H1 (cell line): ENCODE data around the gene TOM1L2. TPM values are rescaled to one million over a fixed set of nuclear protein-coding genes. Genes with fewer than 3 reads are reported as not detected.

Source experiments
- CTCF ChIA-PET: fragments of 300-600 bp; sonication (Branson Sonifier 250); formaldehyde crosslinking; loops from one replicate; lab custom pipeline; 2021; ENCODE audit not compliant: partially characterized antibody; lab: Charles Lee
- POLR2A ChIA-PET: fragments of 300-600 bp; sonication (Branson Sonifier 250); formaldehyde crosslinking; loops from one replicate; lab custom pipeline; 2021; ENCODE audit warnings: inconsistent platforms; ENCODE audit not compliant: partially characterized antibody; lab: Charles Lee
- DNase-seq, 2 experiments: peaks; one replicate each; pipeline versions ENCODE4 v3.0.0 to v3.0.0-alpha.2; 2010 to 2022; ENCODE audit warnings: low spot score in 2 of 2, low read depth in 1 of 2, mixed read lengths in 1 of 2
- FAIRE-seq: peaks from 2 replicates; lab custom pipeline; 2011; peaks lifted over from hg19 to GRCh38; lab: Jason Lieb, UNC
- H2AFZ ChIP-seq: 2 replicates; pipeline ENCODE4 v1.8.1; 2012; ENCODE audit warnings: low read length, inconsistent platforms
- H2AK5ac ChIP-seq: 2 replicates; pipeline ENCODE4 v1.6.1; 2013; ENCODE audit warnings: low read depth, low read length
- H2BK120ac ChIP-seq: replicated peaks from 2 replicates; pipeline ENCODE3; 2013; ENCODE audit warnings: low read depth, low read length, inconsistent platforms
- H2BK12ac ChIP-seq: 2 replicates; pipeline ENCODE4 v1.6.1; 2013; ENCODE audit warnings: low read depth, low read length
- H2BK15ac ChIP-seq: 2 replicates; pipeline ENCODE4 v1.6.1; 2013; ENCODE audit warnings: low read length
- H2BK20ac ChIP-seq: 2 replicates; pipeline ENCODE4 v1.6.1; 2013; ENCODE audit warnings: low read length
- H2BK5ac ChIP-seq: 2 replicates; pipeline ENCODE4 v1.6.1; 2013; ENCODE audit warnings: low read depth, low read length
- H3K14ac ChIP-seq: 2 replicates; pipeline ENCODE4 v1.6.1; 2013; ENCODE audit warnings: inconsistent platforms; ENCODE audit not compliant: insufficient read length
- H3K18ac ChIP-seq: 2 replicates; pipeline ENCODE4 v1.6.1; 2013; ENCODE audit warnings: low read length; ENCODE audit errors: extremely low read depth
- H3K23ac ChIP-seq: 2 replicates; pipeline ENCODE4 v1.6.1; 2013; ENCODE audit warnings: inconsistent platforms; ENCODE audit not compliant: insufficient read length
- H3K23me2 ChIP-seq: 2 replicates; pipeline ENCODE4 v1.6.1; 2013; ENCODE audit warnings: low read depth, low read length
- H3K27ac ChIP-seq: 2 replicates; pipeline ENCODE4 v1.6.1; 2011; ENCODE audit warnings: low read depth, low read length, inconsistent platforms
- H3K27me3 ChIP-seq, 4 experiments: replicated peaks in 1 of 4; 1 replicate in 1 of 4; 2 replicates in 3 of 4; pipeline versions ENCODE4 v1.6.1 to v1.8.1; 2011 to 2013; ENCODE audit warnings: low read length in 3 of 4, mild to moderate bottlenecking in 3 of 4, inconsistent platforms in 2 of 4, mixed read lengths in 2 of 4, moderate library complexity in 1 of 4; ENCODE audit not compliant: control insufficient read depth in 3 of 4, insufficient read depth in 3 of 4; ENCODE audit errors: extremely low read depth in 1 of 4
- H3K36me3 ChIP-seq, 4 experiments: 2 replicates each; pipeline versions ENCODE4 v1.6.1 to v1.8.1; 2011 to 2013; ENCODE audit warnings: mild to moderate bottlenecking in 4 of 4, low read length in 3 of 4, moderate library complexity in 2 of 4, control low read depth in 1 of 4, inconsistent platforms in 1 of 4; ENCODE audit not compliant: insufficient read depth in 4 of 4, control insufficient read depth in 2 of 4
- H3K4ac ChIP-seq: replicated peaks from 2 replicates; pipeline ENCODE3; 2013; ENCODE audit warnings: low read length, low read depth, mixed read lengths, inconsistent platforms; ENCODE audit not compliant: insufficient read length
- H3K4me1 ChIP-seq, 4 experiments: replicated peaks in 1 of 4; 1 replicate in 1 of 4; 2 replicates in 3 of 4; pipeline versions ENCODE4 v1.6.1 to v1.8.1; 2011 to 2013; ENCODE audit warnings: low read length in 3 of 4, inconsistent platforms in 2 of 4, mixed read lengths in 1 of 4; ENCODE audit not compliant: insufficient read depth in 4 of 4, control insufficient read depth in 3 of 4
- H3K4me2 ChIP-seq, 2 experiments: 2 replicates each; pipeline versions ENCODE4 v1.6.1 to v1.8.1; 2011 to 2013; ENCODE audit warnings: low read depth in 2 of 2, low read length in 2 of 2, control low read depth in 1 of 2, inconsistent platforms in 1 of 2, mild to moderate bottlenecking in 1 of 2; ENCODE audit not compliant: insufficient read depth in 1 of 2
- H3K4me3 ChIP-seq, 4 experiments: fragments of 200-600, 300-600 bp in 1 of 4; sonication (generic), shearing (Covaris generic), sonication (Bioruptor Twin) in 1 of 4; 2 replicates each; pipeline versions ENCODE4 v1.5.1 to v1.8.1; 2011 to 2016; ENCODE audit warnings: low read length in 4 of 4, low read depth in 3 of 4, control low read depth in 2 of 4, inconsistent platforms in 2 of 4, mild to moderate bottlenecking in 2 of 4, mixed read lengths in 1 of 4, moderate library complexity in 1 of 4; ENCODE audit not compliant: insufficient read depth in 2 of 4; ENCODE audit errors: extremely low read depth in 1 of 4
- H3K56ac ChIP-seq: replicated peaks from 2 replicates; pipeline ENCODE3; 2013; ENCODE audit warnings: low read depth, mild to moderate bottlenecking, mixed read lengths, low read length, inconsistent platforms; ENCODE audit not compliant: insufficient read length
- H3K79me1 ChIP-seq: 2 replicates; pipeline ENCODE4 v1.6.1; 2013; ENCODE audit warnings: low read depth, low read length, control low read depth
- H3K79me2 ChIP-seq, 2 experiments: 2 replicates each; pipeline versions ENCODE4 v1.6.1 to v1.8.1; 2012 to 2013; ENCODE audit warnings: low read length in 2 of 2, mild to moderate bottlenecking in 2 of 2, inconsistent platforms in 1 of 2; ENCODE audit not compliant: insufficient read depth in 2 of 2, control insufficient read depth in 1 of 2
- H3K9ac ChIP-seq, 4 experiments: replicated peaks in 1 of 4; 1 replicate in 1 of 4; 2 replicates in 3 of 4; pipeline versions ENCODE4 v1.6.1 to v1.8.1; 2011 to 2013; ENCODE audit warnings: low read depth in 3 of 4, low read length in 3 of 4, control low read depth in 2 of 4, mild to moderate bottlenecking in 2 of 4, moderate library complexity in 2 of 4, inconsistent platforms in 1 of 4; ENCODE audit errors: extremely low read depth in 1 of 4
- H3K9me3 ChIP-seq, 2 experiments: 2 replicates each; pipeline versions ENCODE4 v1.6.1 to v1.8.1; 2012 to 2013; ENCODE audit warnings: mild to moderate bottlenecking in 2 of 2, moderate library complexity in 2 of 2, control low read depth in 1 of 2, inconsistent platforms in 1 of 2, low read depth in 1 of 2, low read length in 1 of 2, mixed read lengths in 1 of 2; ENCODE audit not compliant: insufficient read depth in 2 of 2
- H4K20me1 ChIP-seq, 2 experiments: replicated peaks in 1 of 2; 2 replicates each; pipeline versions ENCODE3 to v1.8.1; 2011 to 2013; ENCODE audit warnings: inconsistent platforms in 2 of 2, low read length in 2 of 2, mild to moderate bottlenecking in 1 of 2; ENCODE audit not compliant: insufficient read depth in 2 of 2, control insufficient read depth in 1 of 2
- H4K5ac ChIP-seq: 2 replicates; pipeline ENCODE4 v1.6.1; 2013; ENCODE audit warnings: low read length, low read depth, mixed read lengths, inconsistent platforms; ENCODE audit not compliant: insufficient read length
- H4K8ac ChIP-seq: 2 replicates; pipeline ENCODE4 v1.8.0; 2013; ENCODE audit warnings: mild to moderate bottlenecking, moderate library complexity, low read length, inconsistent platforms; ENCODE audit not compliant: insufficient read depth; ENCODE audit errors: extremely low read depth
- H4K91ac ChIP-seq: replicated peaks from 2 replicates; pipeline ENCODE3; 2013; ENCODE audit warnings: low read length, mixed read lengths, inconsistent platforms; ENCODE audit not compliant: insufficient read length
- ATF3 ChIP-seq: IDR thresholded peaks from 2 replicates; pipeline ENCODE4 v1.6.1; 2011; ENCODE audit warnings: low read depth, mild to moderate bottlenecking, low read length; ENCODE audit not compliant: insufficient read depth
- MAFK ChIP-seq: IDR thresholded peaks from 2 replicates; pipeline ENCODE4 v1.6.1; 2012; ENCODE audit warnings: low read depth, mild to moderate bottlenecking, improper control_type of control experiment, low read length
- SIN3A ChIP-seq, 2 experiments: IDR thresholded peaks in 1 of 2; conservative IDR thresholded peaks in 1 of 2; 2 replicates each; pipeline ENCODE4 v1.6.1; 2011 to 2012; ENCODE audit warnings: low read length in 2 of 2, improper control_type of control experiment in 1 of 2, low read depth in 1 of 2, mild to moderate bottlenecking in 1 of 2
- WGBS, 2 experiments: shearing (Covaris generic) in 1 of 2; methylation state at CpG; one replicate each; pipeline versions ENCODE4 v1.1.6 to v1.1.7; 2013 to 2015; ENCODE audit warnings: low lambda C conversion rate in 2 of 2, mixed read lengths in 2 of 2, inconsistent platforms in 1 of 2, low coverage in 1 of 2, missing lambda C conversion rate in 1 of 2; ENCODE audit not compliant: insufficient replicate concordance in 2 of 2, insufficient coverage in 1 of 2, insufficient read length in 1 of 2; ENCODE audit errors: extremely low coverage in 1 of 2, missing lambda C conversion rate in 1 of 2; 5-methylcytosine and 5-hydroxymethylcytosine counted together
- polyA plus RNA-seq, 7 experiments: library from polyadenylated mRNA; depleted of rRNA in 3 of 7; stranded (reverse) in 5 of 7; unstranded in 2 of 7; fragments of >200 nt in 5 of 7; fragments of 200-250 nt in 2 of 7; gene quantifications; 1 replicate in 5 of 7; 2 replicates in 1 of 7; 4 replicates in 1 of 7; pipeline versions ENCODE4 v1.2.1 to v1.2.3, GENCODE V29; 2011 to 2013; ENCODE audit warnings: missing spikeins in 2 of 7, mixed read lengths in 2 of 7
- total RNA-seq: library from RNA; stranded (reverse); fragmentation: NEBNext Ultra II Directional; extraction: Animal tissue kit (Norgen Biotek cat#: 25700); gene quantifications from 2 replicates; pipeline ENCODE4 v1.2.1, GENCODE V29; 2021

The TOM1L2 gene
- total and polyA plus RNA-seq, 2 of the 8 experiments (the other 6 are each of a cell fraction or from before 2014, with no cell fraction given) = 2.0 to 3.4 TPM

DNA sequence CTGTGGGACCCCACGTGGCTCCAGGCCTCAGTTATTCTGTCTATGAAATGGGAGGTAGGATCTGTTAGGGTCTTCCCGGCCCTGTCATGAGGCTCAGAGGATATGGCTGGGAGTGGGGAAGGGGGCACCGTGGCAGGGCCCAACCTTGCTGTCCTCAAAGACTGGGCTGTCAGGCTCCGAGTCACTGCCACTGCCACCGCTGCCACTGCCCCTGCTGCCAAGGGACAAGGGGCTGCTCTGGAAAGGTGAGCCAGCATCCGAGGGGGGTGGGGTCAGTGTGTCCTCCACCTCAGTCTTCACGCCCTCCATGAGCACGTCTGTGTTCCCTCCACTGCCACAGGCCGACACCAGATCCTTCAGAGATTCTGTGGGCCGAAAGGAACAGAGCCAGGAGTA, 154.7 kb downstream of the TOM1L2 start:
- Histone ChIP-seq H4K20me1 (peaks cover 34 to 47% of the 10 kb centered on the region in 2 experiments), H3K23me2 (no peaks in the 10 kb centered on the region; the same call in 1 of the 2 replicates), H3K56ac (no peak overlapping the region), H3K9me3 (no peaks in the 10 kb centered on the region), H2BK15ac (no peak overlapping the region), H3K27me3 (no peaks in the 10 kb centered on the region), H3K79me1 (peaks cover 27% of the 10 kb centered on the region), H3K18ac (no peak overlapping the region), H4K8ac (peak overlapping the region; percentile 18; the same call in 1 of the 2 replicates), H4K91ac (no peak overlapping the region), H3K36me3 (peaks cover 23 to 60% (median 42%) of the 10 kb centered on the region in 4 experiments; a peak in 7 of 8 replicates), H3K4me2 (no peak overlapping the region), H3K23ac (no peak overlapping the region), H2AFZ (no peak overlapping the region), H3K27ac (no peak overlapping the region), H3K9ac (no peak overlapping the region), H3K79me2 (peaks cover 4 to 22% of the 10 kb centered on the region in 2 experiments; a peak in 3 of 4 replicates), H3K4me3 (no peak overlapping the region), H3K4me1 (peaks cover 0 to 14% (median 7%) of the 10 kb centered on the region in 4 experiments; a peak in 5 of 7 replicates), H2BK20ac (no peak overlapping the region), H3K4ac (no peak overlapping the region), H2BK5ac (peak overlapping the region; percentile 46; the same call in 1 of the 2 replicates), H2BK120ac (no peak overlapping the region), H2AK5ac (no peak overlapping the region), H3K14ac (no peak overlapping the region), H4K5ac (no peak overlapping the region), H2BK12ac (peak overlapping the region; percentile 63; the same call in 1 of the 2 replicates)
- DNase-seq (no peak), FAIRE-seq (no peak)
- TF ChIP-seq MAFK (no peak), ATF3 (no peak), SIN3A (conservative IDR thresholded peaks at IDR 0.05 in 1 of 2, IDR thresholded peaks at IDR 0.05 in 1 of 2; ENCODE audit: low read depth in 1 of 2, low read length in 2 of 2) (no peak)
- POLR2A ChIA-PET = interaction anchor here (0.6 to 24.7 kb wide), 5 partner anchors 13 to 46 kb away, joined by 3 to 532 read pairs (median 4); partner anchors contain the start of gene SREBF1
- CTCF ChIA-PET = interaction anchor here (1.0 to 18.1 kb wide), 6 partner anchors 14 to 147 kb away, joined by 3 to 375 read pairs (median 5); partner anchors contain the start of gene SREBF1
- 81% methylated on average over 10 of the region's 10 CpGs; no CpG with 5 or more reads in 1 of the 2 experiments for WGBS, 2 experiments
